OCI-LY3 (cell line): ENCODE results near the gene MRC2.

Experiments
- EZH2phosphoT487 ChIP-seq: fragments of 200-600 bp; shearing (Covaris generic); IDR thresholded peaks from 2 replicates; pipeline ENCODE4 v1.6.1; 2018; ENCODE audit warnings: antibody characterized with exemption, mixed run types, low read depth
- TF ChIP-seq, protein P1 (sequence below): fragments of 200-600, 300-600 bp; sonication (generic); IDR thresholded peaks from 2 replicates; pipeline ENCODE4 v1.5.1; 2014; ENCODE audit warnings: antibody characterized with exemption, low read length, low read depth

DNA sequence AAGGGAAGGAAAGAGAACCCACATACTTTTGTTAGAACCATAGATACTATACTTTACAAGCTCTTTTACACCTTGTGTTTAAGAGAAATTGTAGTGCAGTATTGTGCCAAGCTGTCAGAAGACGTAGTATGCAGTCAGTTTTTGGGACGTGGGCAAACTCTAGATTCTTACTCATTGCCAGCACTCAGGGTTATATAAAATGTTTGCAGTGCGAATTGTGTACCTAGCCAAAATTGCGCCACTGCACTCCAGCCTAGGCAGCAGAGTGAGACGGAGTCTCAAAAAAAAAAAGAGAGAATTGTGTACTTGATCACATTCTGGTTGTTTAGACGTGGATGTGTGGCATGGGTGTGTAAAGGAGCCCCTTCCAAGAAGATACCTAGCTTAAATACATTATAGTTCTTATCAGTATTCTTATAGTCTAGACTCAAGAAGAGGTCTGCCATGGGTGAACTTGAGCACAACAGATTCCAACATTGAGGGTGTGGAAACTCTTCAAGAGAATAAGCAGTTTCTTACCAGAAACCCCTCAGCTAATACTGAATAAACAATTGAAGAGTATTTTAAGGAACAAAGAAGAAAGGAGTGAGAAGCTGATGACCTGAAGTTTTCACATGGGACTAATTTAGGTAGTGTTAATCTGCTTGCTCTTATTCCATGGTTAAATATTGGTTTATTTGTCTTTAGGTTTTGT, 27.4 kb upstream of the MRC2 start:
- TF ChIP-seq, protein P1, sequence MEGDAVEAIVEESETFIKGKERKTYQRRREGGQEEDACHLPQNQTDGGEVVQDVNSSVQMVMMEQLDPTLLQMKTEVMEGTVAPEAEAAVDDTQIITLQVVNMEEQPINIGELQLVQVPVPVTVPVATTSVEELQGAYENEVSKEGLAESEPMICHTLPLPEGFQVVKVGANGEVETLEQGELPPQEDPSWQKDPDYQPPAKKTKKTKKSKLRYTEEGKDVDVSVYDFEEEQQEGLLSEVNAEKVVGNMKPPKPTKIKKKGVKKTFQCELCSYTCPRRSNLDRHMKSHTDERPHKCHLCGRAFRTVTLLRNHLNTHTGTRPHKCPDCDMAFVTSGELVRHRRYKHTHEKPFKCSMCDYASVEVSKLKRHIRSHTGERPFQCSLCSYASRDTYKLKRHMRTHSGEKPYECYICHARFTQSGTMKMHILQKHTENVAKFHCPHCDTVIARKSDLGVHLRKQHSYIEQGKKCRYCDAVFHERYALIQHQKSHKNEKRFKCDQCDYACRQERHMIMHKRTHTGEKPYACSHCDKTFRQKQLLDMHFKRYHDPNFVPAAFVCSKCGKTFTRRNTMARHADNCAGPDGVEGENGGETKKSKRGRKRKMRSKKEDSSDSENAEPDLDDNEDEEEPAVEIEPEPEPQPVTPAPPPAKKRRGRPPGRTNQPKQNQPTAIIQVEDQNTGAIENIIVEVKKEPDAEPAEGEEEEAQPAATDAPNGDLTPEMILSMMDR: no peak
- TF ChIP-seq EZH2phosphoT487: no peak
